ENCODE results near the gene SNX6.
"Not testable (repeated sequence)": the region's sequence is repeated elsewhere in the genome, so short reads cannot be mapped to it uniquely, and the experiment has no call there.

SNX6 gene

DNA sequence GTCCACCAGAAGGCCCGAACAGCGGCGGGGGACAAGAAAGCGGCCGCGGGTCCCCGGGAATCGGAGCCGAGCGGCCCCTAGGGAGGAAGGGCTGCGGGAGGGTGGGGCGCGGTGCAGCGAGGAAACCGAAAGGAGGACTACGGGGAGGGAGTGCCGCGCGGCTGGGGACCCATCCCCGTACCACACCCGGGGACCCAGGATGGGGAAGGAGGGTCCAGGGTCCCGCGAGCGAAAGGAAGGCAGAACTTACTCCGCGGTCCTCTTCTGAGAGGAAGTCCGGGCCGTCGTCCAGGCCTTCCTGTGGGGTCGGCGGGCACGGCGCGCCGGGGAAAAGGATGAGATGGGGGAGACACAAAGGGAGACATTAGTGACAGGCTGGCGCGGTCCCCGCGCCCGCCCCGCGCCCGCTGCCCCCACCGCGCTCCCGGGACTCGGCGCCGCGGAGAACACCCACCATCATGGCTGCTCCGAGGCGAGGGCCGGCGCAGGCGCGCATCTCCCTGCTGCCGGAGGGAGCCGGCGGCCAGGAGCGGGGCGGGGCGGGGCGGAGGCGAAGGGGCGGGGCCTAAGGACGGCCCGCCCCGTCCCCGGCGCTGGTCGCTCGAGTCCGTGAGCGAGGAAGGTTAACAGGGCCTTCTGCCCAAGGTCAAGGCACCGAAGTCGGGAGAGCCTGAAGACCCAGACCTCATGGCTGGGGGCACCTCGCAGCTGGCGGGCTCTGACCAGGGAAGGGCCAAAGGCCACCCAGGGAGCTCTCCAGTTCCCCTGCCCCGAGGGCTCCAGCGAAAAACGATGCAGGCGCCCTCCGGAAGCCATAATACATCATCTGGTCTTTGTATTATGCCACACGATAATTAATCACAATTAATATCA is at the start of gene SNX6:
TSS of gene SNX6 (minus strand) at position 492 of the 873 bp plus-strand sequence. CDS start at position 460, 32 bp downstream.
- DNase-seq (ENCODE audit: low spot score), result peak; percentile 86

DNA sequence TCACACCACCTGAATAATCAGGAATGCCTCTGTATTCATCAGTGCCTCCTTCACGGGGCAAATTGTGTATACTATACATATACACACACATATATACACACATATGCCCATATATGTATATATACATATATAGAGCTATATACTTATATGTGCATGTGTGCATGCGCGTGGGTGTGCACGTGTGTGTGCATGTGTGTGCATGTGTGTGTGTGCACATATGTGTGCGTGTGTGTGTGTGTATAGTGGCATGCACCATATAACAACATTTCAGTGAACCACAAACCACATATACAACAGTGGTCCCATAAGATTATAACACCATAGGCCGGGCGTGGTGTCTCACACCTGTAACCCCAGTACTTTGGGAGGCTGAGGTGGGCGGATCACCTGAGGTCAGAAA is 48.8 kb upstream of the SNX6 start:
- no peak for DNase-seq (ENCODE audit: low spot score)

- peak; percentile 79 for DNase-seq (ENCODE audit: low spot score)
Measured at GRCh38 chr14:34678306-34678705, 48.4 kb upstream of the SNX6 start.

DNA sequence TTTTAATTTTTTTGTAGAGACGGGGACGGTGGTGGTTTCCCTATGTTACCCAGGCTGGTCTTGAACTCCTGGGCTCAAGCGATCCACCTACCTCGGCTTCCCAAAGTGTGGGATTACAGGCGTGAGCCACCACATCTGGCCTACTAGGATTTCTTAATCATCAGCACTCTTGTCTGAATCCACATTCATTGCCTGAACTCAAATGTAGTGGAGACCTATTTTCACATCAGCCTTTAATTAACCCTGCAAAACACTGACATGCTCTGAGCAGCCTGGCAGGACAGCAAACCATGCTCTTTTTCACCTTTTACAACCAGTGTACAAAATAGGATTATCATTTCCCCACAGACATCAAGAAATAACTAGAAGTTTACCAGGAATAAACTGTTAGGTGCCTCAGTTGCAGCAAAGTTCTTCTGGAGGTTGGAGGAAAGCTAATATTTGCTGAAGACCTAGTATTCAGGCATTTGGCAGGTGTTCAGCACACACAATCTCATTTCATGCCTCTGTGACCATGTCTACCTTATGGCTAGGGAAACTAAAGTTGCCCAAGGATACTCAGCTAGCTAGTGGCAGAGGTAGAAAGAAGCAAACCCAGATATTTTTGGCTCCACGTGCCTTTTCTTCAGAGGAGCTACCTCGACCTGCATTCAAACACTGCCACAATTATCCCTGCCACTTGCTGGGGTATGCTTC is 46.7 kb upstream of the SNX6 start:
- DNase-seq (ENCODE audit: low spot score), result no peak

DNA sequence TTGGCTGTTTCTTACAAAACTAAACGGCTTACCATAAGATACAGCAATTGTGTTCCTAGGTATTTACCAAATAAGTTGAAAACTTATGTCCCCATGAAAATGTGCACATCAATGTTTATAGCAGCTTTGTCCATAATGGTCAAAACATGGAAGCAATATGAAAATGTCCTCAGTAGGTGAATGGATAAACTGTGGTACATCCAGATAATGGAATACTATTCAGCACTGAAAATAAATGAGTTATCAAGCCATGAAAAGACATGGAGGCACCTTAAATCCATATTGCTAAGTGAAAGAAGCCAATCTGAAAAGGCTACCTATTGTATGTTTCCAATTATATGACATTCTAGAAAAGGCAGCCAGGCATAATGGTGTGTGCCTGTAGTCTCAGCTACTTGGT is 43.8 kb upstream of the SNX6 start:
- no peak for DNase-seq (ENCODE audit: low spot score)

GRCh38 chr14:34671716-34672115 is 41.8 kb upstream of the SNX6 start:
- DNase-seq (ENCODE audit: low spot score), result no peak

- DNase-seq (ENCODE audit: low spot score), result no peak
Measured at GRCh38 chr14:34668111-34668510, 38.2 kb upstream of the SNX6 start.

- no peak for DNase-seq (ENCODE audit: low spot score)
Measured at GRCh38 chr14:34667007-34667406, 37.1 kb upstream of the SNX6 start.

GRCh38 chr14:34665785-34666435 is 36.0 kb upstream of the SNX6 start:
- DNase-seq (ENCODE audit: low spot score), result no peak

GRCh38 chr14:34662561-34663088 is 32.7 kb upstream of the SNX6 start:
- DNase-seq (ENCODE audit: low spot score), result no peak

GRCh38 chr14:34660796-34661195 is 30.8 kb upstream of the SNX6 start:
- no peak for DNase-seq (ENCODE audit: low spot score)

DNA sequence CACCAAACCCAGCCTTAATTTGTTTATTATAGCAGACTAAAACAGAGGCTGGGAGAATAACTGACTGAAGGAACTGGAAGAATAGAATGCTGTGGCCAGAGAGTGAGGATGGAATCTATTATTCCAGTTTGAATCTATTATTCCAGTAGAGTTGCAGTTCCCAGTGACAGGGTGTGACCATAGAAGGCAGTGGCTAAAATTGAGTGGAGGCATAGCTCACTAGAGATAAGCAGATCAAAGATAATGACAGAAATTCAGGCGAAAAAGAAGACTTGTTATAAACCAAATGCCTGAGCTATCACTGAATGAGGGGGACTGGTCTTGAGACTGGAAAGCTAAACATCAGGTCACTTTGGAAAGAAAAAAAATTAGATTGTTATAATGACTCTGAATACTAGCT is 26.0 kb upstream of the SNX6 start:
- no peak for DNase-seq (ENCODE audit: low spot score)

DNA sequence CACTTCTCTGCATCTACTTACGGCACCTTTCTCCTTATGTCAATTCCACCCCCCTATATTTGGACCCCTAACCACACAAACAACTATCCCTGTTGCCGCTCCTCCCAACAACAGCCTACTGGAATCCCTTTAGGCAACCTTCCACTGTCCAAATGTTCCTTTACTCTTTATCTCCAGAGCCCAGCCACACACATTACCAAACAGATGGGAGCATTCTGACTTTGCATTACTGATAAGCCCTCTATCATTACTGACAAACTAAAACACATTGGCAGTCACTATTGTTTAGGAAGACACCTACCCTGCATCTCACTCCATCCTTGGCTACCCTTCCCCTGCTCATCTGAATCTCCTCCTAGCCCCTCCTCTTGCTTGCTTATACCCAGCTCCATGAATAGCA is 23.1 kb upstream of the SNX6 start:
- DNase-seq (ENCODE audit: low spot score), result not testable (repeated sequence)

DNA sequence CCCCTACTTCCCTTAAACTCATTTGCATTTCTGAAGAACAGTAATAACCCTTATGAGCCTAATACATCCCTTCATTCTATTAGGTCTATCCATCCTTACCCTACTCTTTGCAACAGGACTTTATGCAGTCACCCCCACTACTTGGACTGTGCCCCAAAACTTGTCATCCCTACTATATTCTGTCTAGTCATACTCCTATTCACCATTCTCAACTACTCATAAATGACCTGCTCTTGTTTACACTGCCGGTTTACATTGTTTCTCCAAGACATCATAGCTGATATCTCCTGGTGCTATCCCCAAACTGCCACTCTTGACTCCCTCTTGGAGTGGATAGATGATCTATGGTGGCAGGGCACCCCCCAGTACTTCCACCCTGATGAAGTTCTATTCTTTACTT is 22.4 kb upstream of the SNX6 start:
- DNase-seq (ENCODE audit: low spot score), result not testable (repeated sequence)

DNA sequence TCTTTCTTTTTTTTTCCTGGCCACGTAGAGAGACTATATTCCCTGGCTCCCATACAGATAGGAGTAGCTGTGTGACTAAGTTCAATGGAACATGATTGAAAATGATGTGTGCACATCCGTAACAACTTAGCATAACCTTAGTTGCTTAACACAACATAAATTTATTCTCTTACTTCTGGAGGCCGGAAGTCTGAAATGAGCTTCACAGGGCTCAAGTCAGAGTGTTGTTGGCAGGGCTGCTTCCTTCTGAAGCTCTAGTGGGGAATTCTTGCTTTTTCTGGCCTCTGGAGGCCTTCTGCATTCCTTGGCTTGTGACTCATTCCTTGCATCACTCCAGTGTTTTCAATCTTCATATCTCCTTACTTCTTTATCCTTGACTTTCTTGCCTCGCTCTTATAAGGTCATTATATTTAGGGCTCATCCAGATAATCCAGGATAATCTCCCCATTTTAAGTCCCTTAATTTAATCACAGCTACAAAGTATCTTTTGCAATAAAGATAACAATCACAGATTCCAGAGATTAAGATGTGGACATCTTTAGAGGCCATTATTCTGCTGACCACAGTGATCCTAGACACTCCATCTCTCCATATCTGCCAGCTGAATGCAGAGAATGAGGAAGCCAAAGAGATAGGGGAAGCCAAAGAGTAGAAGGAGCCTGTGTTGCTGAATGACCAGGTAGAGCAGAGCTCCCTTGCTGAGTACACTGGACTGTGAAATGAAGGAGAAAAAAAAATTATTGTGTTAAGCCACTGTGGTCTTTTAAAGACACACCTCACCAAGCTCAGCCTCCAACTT is 21.0 kb upstream of the SNX6 start:
- no peak for DNase-seq (ENCODE audit: low spot score)

DNA sequence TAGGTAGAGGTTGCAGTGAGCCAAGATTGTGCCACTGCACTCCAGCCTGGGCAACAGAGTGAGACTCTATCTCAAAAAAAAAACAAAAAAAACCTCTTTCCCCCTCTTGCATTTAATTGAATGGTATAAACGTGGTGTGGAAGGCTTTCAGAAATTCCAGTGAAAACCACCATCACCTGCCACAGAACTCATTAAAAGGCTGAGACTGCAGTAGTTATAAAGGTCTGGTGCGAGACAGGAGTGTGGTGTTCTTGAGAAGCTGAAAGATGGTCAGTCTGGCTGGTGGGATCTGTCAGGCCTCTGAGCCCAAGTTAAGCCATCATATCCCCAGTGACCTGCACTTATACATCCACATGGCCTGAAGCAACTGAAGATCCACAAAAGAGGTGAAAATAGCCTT is 20.1 kb upstream of the SNX6 start:
- not testable (repeated sequence) for DNase-seq (ENCODE audit: low spot score)

DNA sequence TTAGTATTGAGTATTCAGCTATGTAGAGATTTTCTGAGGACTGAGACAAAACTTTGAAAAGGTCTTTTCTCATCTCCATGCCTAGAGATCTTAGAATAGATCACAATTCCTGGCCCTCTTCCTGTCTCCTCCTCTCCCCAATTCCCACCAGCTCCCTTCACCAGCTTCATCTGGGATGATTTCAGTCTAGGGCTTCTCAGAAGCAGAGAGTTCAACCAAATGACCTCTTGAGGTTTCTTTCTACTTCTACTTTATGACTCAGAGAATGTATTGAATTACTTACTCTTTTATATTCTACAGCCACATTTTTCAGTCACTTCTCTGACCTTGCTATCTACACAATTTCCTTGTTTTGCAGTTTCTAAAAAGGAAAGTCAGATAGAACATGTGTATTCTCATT is 19.4 kb upstream of the SNX6 start:
- DNase-seq (ENCODE audit: low spot score), result no peak

DNA sequence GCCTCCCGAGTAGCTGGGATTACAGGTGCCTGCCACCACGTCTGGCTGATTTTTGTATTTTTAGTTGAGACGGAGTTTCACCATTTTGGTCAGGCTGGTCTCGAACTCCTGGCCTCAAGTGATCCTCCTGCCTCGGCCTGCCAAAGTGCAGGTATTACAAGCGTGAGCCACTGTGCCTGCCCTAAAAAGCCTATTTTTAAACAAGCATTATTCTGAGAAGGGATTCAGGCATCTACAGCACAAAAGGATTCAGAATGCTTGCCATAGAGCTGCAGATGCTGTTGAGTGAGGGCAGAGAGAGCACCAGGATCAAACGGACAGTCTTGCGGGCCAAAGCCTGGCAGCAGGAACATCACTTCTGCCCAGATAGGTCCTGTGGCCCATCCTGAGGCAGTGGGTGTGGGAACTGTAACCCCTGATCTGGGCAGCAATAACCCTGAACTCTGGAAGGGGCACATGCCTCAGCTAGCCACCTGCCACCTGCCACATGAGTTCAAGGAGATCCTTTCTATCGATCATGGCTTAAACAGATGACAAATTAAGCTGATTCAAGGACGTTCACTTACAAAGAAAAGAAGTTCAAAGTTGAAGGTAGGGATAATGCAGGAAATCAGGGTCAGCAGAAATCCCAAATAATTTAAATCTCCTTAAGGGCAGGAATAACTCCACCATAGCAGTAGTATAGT is 16.8 kb upstream of the SNX6 start:
- no peak for DNase-seq (ENCODE audit: low spot score)

GRCh38 chr14:34643361-34643760 is 13.4 kb upstream of the SNX6 start:
- no peak for DNase-seq (ENCODE audit: low spot score)

DNA sequence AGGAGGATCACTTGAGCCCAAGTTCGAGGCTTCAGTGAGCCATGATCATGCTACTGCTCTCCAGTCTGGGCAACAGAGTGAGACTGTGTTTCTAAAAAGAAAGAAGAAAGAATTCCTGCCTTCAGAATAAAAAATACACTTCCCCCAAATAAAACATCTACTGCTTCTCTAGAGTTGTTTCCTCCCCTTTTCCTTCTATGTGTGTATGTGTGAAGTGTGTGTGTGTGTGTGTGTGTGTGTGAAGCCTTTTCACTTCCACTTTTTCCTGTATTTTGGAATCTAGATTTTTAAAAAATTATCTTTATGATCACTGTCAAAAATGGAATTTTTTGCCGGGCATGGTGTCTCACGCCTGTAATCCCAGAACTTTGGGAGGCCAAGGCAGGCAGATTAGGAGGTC is 12.6 kb upstream of the SNX6 start:
- no peak for DNase-seq (ENCODE audit: low spot score)

DNA sequence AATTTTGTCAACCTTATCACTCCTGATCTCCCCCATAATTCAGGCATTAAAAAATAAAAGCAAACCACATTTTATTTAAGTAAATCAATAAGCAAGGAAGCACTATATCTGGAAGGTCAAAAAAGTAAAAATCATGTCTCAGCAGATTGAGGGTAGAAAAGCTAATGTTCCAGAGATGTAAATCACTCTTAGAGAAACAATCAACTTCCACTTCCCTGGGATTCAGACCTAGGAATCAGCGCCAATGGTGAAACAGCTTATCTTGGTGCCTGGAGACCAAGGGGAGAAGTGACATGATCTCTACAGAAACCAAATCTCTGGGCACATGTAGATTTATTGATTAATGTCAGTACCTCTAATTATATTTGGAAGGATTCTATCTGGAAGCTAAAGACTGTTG is 10.9 kb upstream of the SNX6 start:
- DNase-seq (ENCODE audit: low spot score), result no peak

Measured in globus pallidus (tissue), 1 donor.